Mucosa of descending colon (tissue), 3 donors: ENCODE data around the gene RPL31. TPM values are rescaled to one million over a fixed set of nuclear protein-coding genes. Genes with fewer than 3 reads are reported as not detected.

Source experiments
- ATAC-seq: fragments of 200-7000 bp; cut with Tn5 transposase; one replicate; pipeline ENCODE4 v1.9.1; 2020; ENCODE audit warnings: mild to moderate bottlenecking, moderate library complexity
- DNase-seq, 3 donors: peaks; one replicate each; pipeline ENCODE4 v3.0.0-alpha.2; 2020
- H3K36me3 ChIP-seq: fragments of 200-600 bp; one replicate; pipeline ENCODE4 v1.8.0; 2021; ENCODE audit warnings: low read depth, mild to moderate bottlenecking
- H3K4me1 ChIP-seq: fragments of 200-600 bp; one replicate; pipeline ENCODE4 v1.8.0; 2021; ENCODE audit warnings: low read depth, mild to moderate bottlenecking
- H3K4me3 ChIP-seq: fragments of 200-600 bp; one replicate; pipeline ENCODE4 v1.8.0; 2021; ENCODE audit warnings: mild to moderate bottlenecking
- H3K9me3 ChIP-seq: fragments of 200-600 bp; one replicate; pipeline ENCODE4 v1.8.0; 2021; ENCODE audit warnings: mild to moderate bottlenecking
- CTCF ChIP-seq: fragments of 200-600 bp; IDR thresholded peaks from one replicate; pipeline ENCODE4 v1.8.0; 2022; ENCODE audit warnings: antibody characterized with exemption, mild to moderate bottlenecking
- intact Hi-C, 2 donors: fragments of 100-400 bp; cut with DNase I in 1 of 2; cut with micrococcal nuclease in 1 of 2; formaldehyde crosslinking; loops; one replicate each; pipeline versions ENCODE4 v1.11.0 to v1.11.1; 2022; cut with DNase I, micrococcal nuclease
- total RNA-seq, 3 donors: library from RNA; stranded (reverse); fragmentation: NEBNext Ultra II Directional in 2 of 3; extraction: Animal tissue kit (Norgen Biotek cat#: 25700) in 2 of 3; gene quantifications; one replicate each; pipeline versions ENCODE4 v1.2.1 to v1.2.4, GENCODE V29; 2021 to 2023
- donor health status: DM: no; HTN: no; CAD: no; lungs with moderate emphysema.
- donor health status: DM: no; HTN: no; CAD: no.
- donor health status: DM: no; HTN: yes; CAD: no.

RPL31 gene
- total RNA-seq, 3 donors from 2014 or later: 933 to 1,008 (median 1,005) TPM

GRCh38 chr2:100963026-100963375 lies 39.1 kb upstream of the RPL31 start:
- no peak for ATAC-seq
- no peak for TF ChIP-seq CTCF
- no peak for DNase-seq
- no peak overlapping the region for H3K4me3 ChIP-seq
- no peaks in the 10 kb centered on the region for H3K4me1 ChIP-seq
- H3K36me3 ChIP-seq: no peaks in the 10 kb centered on the region
- H3K9me3 ChIP-seq: no peaks in the 10 kb centered on the region
- intact Hi-C loops: no loop called here

- H3K4me1 ChIP-seq: no peaks in the 10 kb centered on the region
Measured at GRCh38 chr2:100964222-100964621, 37.9 kb upstream of the RPL31 start.

GRCh38 chr2:100964681-100965169 lies 37.4 kb upstream of the RPL31 start:
- DNase-seq (no peak), ATAC-seq (no peak)
- intact Hi-C loops: no loop called here
- no peaks in the 10 kb centered on the region for H3K9me3 ChIP-seq
- no peaks in the 10 kb centered on the region for H3K4me1 ChIP-seq
- no peaks in the 10 kb centered on the region for H3K36me3 ChIP-seq
- no peak overlapping the region for H3K4me3 ChIP-seq
- no peak for TF ChIP-seq CTCF

More at GRCh38 chr2:100964222-100964621, 37.9 kb upstream of the RPL31 start:
- DNase-seq (no peak), ATAC-seq (no peak)
- TF ChIP-seq CTCF: no peak
- intact Hi-C loops: no loop called here
- Histone ChIP-seq H3K4me3 (no peak overlapping the region), H3K36me3 (no peaks in the 10 kb centered on the region), H3K9me3 (no peaks in the 10 kb centered on the region)

GRCh38 chr2:100965596-100965995 lies 36.5 kb upstream of the RPL31 start:
- no peak for DNase-seq
- Histone ChIP-seq H3K36me3 (no peaks in the 10 kb centered on the region), H3K4me1 (no peaks in the 10 kb centered on the region), H3K4me3 (no peak overlapping the region), H3K9me3 (no peaks in the 10 kb centered on the region)
- ATAC-seq: no peak
- intact Hi-C loops: no loop called here
- TF ChIP-seq CTCF: no peak

- no peak for ATAC-seq
- DNase-seq: no peak
- TF ChIP-seq CTCF: no peak
- Histone ChIP-seq H3K9me3 (no peaks in the 10 kb centered on the region), H3K4me1 (no peaks in the 10 kb centered on the region), H3K4me3 (no peak overlapping the region), H3K36me3 (no peaks in the 10 kb centered on the region)
- intact Hi-C loops: no loop called here
Measured at GRCh38 chr2:100967716-100968115, 34.4 kb upstream of the RPL31 start.
